SK-N-SH (cell line): ENCODE measurements around the gene RCBTB2.

Experiments
- CTCF ChIP-seq: fragments of 200-600 bp; sonication (generic); IDR thresholded peaks from 2 replicates; pipeline ENCODE4 v1.6.1; 2017; ENCODE audit warnings: antibody characterized with exemption, mild to moderate bottlenecking, moderate library complexity
- EP300 ChIP-seq, 2 experiments: IDR thresholded peaks; 2 replicates each; pipeline versions ENCODE4 v1.4.0 to v1.6.1; 2012; ENCODE audit warnings: borderline replicate concordance in 1 of 2, low read depth in 1 of 2, low read length in 1 of 2
- EZH2phosphoT487 ChIP-seq: fragments of 200-600 bp; sonication (generic); IDR thresholded peaks from 2 replicates; pipeline ENCODE4 v1.6.1; 2017; ENCODE audit warnings: low read depth, mixed run types, mild to moderate bottlenecking, antibody characterized with exemption, moderate library complexity, borderline replicate concordance
- RFX5 ChIP-seq: IDR thresholded peaks from 2 replicates; pipeline ENCODE4 v1.6.1; 2012; ENCODE audit warnings: mild to moderate bottlenecking, improper control_type of control experiment, low read length

GRCh38 chr13:48533961-48534600, 1.2 kb upstream of the RCBTB2 start:
- TF ChIP-seq EP300 (IDR thresholded peaks at IDR 0.05; ENCODE audit: borderline replicate concordance in 1 of 2, low read depth in 1 of 2, low read length in 1 of 2), result no peak
- TF ChIP-seq EZH2phosphoT487, result no peak
- no peak for TF ChIP-seq CTCF
- no peak for TF ChIP-seq RFX5
